ENCODE results near the gene UFC1. TPM values are rescaled to one million over a fixed set of nuclear protein-coding genes. Genes with fewer than 3 reads are reported as not detected.

Gene UFC1
- total RNA-seq, 1 donor from 2014 or later: 98.2 TPM

DNA sequence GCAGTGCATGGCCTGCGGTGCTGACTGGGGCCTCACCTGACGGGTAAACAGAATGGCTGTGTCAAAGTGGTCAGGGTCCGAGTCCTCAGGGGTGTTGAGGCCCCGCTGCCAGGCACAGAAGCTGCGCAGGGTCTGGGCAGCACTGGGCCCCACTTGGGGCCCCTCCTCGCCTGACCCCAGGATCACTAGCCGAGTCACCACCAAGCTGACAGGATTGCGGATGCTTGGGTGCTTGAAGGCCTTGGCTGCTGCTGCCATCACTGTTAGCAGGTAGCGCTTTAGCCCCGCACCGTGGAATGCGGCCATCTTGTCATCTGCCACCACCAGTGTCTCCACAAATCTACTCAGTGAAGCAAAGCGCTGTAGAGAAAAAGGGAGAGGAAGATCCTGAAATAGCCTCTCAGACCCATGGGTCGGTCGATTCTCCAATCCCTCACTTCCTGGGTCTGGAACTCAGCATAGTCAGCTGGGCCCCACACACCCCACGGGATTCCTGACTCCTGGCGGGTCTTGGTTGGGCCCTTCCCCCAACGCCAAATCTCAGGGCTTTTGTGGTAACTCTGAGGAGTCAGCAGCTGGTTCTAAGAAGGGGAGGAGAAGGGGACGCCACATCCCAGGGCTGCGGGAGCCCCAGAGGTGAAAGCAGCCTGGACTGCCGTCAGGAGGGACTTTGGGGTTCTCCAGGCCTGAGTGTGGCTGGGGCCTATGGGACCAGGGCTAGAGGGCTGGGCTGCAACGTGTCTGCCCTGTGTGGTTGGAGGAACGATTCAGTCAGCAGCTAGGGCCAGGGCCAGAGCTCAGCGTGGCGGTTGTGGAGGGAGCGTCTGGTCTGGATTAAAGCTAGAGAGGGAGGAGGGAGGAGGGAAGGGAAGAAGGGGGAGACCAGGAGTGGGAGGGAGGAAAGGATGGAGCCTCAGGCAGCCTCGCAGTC is 43.0 kb downstream of the UFC1 start:
- Mint-ChIP-seq H3K36me3 (ENCODE audit: unreplicated experiment) (peaks cover 2% of the 10 kb centered on the region), H3K4me3 (ENCODE audit: unreplicated experiment) (peak overlapping the region; percentile 65), H3K4me1 (ENCODE audit: unreplicated experiment) (peaks cover 54% of the 10 kb centered on the region), H3K27ac (ENCODE audit: unreplicated experiment) (peak overlapping the region; percentile 86), H3K27me3 (ENCODE audit: unreplicated experiment) (no peaks in the 10 kb centered on the region), H3K9me3 (ENCODE audit: unreplicated experiment) (no peaks in the 10 kb centered on the region)
- no peak for TF ChIP-seq CTCF (IDR thresholded peaks at IDR 0.05)
- DNase-seq (ENCODE audit: extremely low spot score, unreplicated experiment): no peak

DNA sequence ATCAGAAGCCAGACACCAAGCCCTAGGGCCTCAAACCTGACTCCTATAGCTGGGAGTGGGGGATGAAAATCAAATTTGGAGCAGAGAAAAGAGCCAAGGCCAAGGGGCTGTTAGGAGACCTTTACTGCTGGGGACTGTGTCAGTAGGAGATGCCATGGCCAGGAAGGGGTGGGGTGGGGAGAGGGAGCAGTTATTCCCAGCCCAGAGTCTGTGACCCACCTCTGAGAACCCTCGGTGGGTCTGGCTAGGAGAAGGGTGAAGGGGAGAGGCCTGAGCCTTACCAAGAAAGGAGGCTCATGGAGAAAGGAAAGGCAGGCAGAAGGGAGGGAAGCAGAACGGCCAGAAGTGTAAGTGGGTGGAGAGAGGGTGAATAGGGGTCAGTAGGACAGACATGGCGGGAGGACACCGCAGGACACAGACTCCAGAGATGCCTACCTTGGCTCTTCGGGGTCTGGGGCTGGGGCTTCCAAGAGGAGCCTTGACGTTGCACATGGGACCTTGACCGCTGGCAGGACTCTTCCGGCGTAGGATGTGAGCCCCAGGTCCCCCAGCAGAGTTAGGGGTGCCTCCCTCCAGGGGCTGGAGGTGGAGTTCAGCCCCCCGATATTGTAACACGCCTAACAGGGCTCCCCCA is 43.9 kb downstream of the UFC1 start:
- Mint-ChIP-seq H3K4me3 (ENCODE audit: unreplicated experiment) (peak overlapping the region; percentile 65), H3K36me3 (ENCODE audit: unreplicated experiment) (peaks cover under 1% of the 10 kb centered on the region), H3K4me1 (ENCODE audit: unreplicated experiment) (peaks cover 58% of the 10 kb centered on the region), H3K27me3 (ENCODE audit: unreplicated experiment) (no peaks in the 10 kb centered on the region), H3K9me3 (ENCODE audit: unreplicated experiment) (no peaks in the 10 kb centered on the region), H3K27ac (ENCODE audit: unreplicated experiment) (peak overlapping the region; percentile 86)
- TF ChIP-seq CTCF (IDR thresholded peaks at IDR 0.05): no peak
- no peak for DNase-seq (ENCODE audit: extremely low spot score, unreplicated experiment)

DNA sequence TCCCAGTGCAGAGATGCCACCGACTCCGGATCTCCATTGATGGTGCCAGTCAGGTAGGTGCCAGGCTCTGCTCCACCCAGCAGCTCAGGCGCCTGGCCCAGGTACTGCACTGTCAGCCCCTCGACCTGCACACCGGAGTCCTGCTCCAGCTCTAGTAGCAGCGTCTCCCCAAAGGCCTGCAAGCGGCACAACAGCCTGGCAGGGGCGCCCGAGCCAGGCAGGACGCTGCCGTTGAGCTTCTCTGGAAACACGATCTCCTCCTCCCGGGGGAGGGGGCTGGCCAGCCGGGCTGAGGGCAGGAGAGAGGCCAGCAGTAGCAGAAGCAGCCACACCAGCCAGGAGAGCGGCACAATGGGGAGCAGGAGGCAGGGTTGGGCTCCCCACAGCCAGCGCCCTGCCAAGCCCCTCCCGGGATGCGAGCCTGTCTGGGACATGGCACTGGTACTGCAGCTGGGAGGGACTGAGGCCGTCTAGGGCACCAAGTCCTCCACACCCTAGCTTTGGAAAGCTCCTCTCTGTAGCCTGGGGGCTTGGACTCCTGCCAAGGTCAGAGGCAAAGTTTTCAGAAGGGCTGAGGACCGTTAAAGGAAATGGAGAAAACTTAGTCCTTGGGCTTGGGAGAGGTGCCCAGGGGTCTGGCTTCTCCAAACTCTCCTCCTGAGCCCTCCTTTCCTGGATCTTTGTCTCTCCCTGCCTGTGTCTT is 44.6 kb downstream of the UFC1 start:
- peak; percentile 35 for TF ChIP-seq CTCF (IDR thresholded peaks at IDR 0.05)
- Mint-ChIP-seq H3K36me3 (ENCODE audit: unreplicated experiment) (no peaks in the 10 kb centered on the region), H3K9me3 (ENCODE audit: unreplicated experiment) (no peaks in the 10 kb centered on the region), H3K27ac (ENCODE audit: unreplicated experiment) (peak overlapping the region; percentile 86), H3K4me3 (ENCODE audit: unreplicated experiment) (peak overlapping the region; percentile 65), H3K27me3 (ENCODE audit: unreplicated experiment) (no peaks in the 10 kb centered on the region), H3K4me1 (ENCODE audit: unreplicated experiment) (peaks cover 61% of the 10 kb centered on the region)
- DNase-seq (ENCODE audit: extremely low spot score, unreplicated experiment): peak; percentile 91

DNA sequence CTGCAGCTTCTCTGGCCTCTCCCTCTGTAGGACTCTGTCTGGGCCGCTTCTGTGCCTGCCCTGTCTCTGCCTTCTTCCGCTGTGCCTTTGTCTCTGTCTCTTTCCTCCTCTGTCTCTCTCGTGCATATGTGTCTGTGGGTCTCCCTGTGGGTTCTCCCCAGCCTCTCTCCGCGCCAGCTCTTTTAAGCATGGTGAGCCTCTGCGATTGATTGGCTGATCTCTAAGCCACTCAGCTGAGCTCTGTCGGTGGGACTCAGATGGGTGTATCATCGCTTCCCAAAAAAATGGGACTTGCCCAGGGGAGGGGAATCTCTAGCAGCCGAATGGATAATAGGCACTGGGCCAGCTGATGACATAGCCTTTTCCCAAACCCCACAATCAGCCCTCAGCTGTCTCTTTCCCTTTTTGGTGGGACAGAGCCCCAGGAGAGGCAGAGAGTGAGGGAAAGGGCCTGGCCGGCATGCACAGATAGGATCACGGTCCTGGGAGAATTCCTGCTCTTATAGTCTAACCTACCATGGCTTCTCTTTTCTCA is 45.2 kb downstream of the UFC1 start, which contains the start of gene ADAMTS4:
Gene ADAMTS4 (minus strand): TSS at position 158 of the 535 bp plus-strand sequence. CDS start 427 bp downstream, outside the sequence.
- Mint-ChIP-seq H3K27ac (ENCODE audit: unreplicated experiment) (peak within 1 kb of the TSS; percentile 86), H3K27me3 (ENCODE audit: unreplicated experiment) (no peaks in the 10 kb centered on the region), H3K4me3 (ENCODE audit: unreplicated experiment) (peak within 1 kb of the TSS; percentile 65), H3K36me3 (ENCODE audit: unreplicated experiment) (peaks cover 2% of the 10 kb centered on the region), H3K9me3 (ENCODE audit: unreplicated experiment) (no peaks in the 10 kb centered on the region), H3K4me1 (ENCODE audit: unreplicated experiment) (peaks cover 66% of the 10 kb centered on the region)
- TF ChIP-seq CTCF (IDR thresholded peaks at IDR 0.05): no peak
- no peak for DNase-seq (ENCODE audit: extremely low spot score, unreplicated experiment)

Data from osteocyte (in vitro differentiated cells).